ENCODE data around the gene ASCL4. TPM values are rescaled to one million over a fixed set of nuclear protein-coding genes. Genes with fewer than 3 reads are reported as not detected.
"Not testable (repeated sequence)": the region's sequence is repeated elsewhere in the genome, so short reads cannot be mapped to it uniquely, and the experiment has no call there.

Gene ASCL4
- total and polyA plus RNA-seq, 2 of the 13 experiments (the other 11 are each of a cell fraction or from before 2014, with no cell fraction given) = not detected

DNA sequence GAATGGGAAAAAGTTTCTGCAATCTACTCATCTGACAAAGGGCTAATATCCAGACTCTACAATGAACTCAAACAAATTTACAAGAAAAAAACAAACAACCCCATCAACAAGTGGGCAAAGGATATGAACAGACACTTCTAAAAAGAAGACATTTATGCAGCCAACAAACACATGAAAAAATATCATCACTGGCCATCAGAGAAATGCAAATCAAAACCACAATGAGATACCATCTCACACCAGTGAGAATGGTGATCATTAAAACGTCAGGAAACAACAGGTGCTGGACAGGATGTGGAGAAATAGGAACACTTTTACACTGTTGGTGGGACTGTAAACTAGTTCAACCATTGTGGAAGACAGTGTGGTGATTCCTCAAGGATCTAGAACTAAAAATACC is 47.2 kb upstream of the ASCL4 start:
- H3K79me2 ChIP-seq (ENCODE audit: insufficient read depth, low read length); H3K4me3 ChIP-seq (replicated peaks in 1 of 3; ENCODE audit: insufficient read depth in 1 of 3, low read depth in 2 of 3, low read length in 3 of 3); DNase-seq (ENCODE audit: low spot score); H3K27ac ChIP-seq (ENCODE audit: extremely low read length, insufficient read depth, low read length); H3K27me3 ChIP-seq (ENCODE audit: control insufficient read depth in 1 of 2, insufficient read depth in 2 of 2, low read length in 2 of 2); H3K36me3 ChIP-seq (replicated peaks in 1 of 2; ENCODE audit: control insufficient read depth in 1 of 2, insufficient read depth in 2 of 2, low read length in 2 of 2); H3K9me3 ChIP-seq (ENCODE audit: low read length); ATAC-seq; BruUV-seq (replicated peaks); H3K4me1 ChIP-seq (ENCODE audit: insufficient read depth, low read length); CTCF ChIA-PET (ENCODE audit: low intra/inter-chr PET ratio, low total read pairs); H3K9ac ChIP-seq (ENCODE audit: insufficient read depth, low read depth, low read length); FAIRE-seq; H3K4me2 ChIP-seq (ENCODE audit: low read depth, low read length); H2AFZ ChIP-seq (ENCODE audit: low read length); intact Hi-C loops (cut with micrococcal nuclease; ENCODE audit: unreplicated experiment); H4K20me1 ChIP-seq (ENCODE audit: insufficient read depth, low read length); in situ Hi-C loops (cut with HindIII; ENCODE audit: extremely low pct_ligation_motif_present, low pct_unique_long_range_greater_than_20kb); POLR2A ChIA-PET: not testable (repeated sequence)
- 18% methylated on average over 1 of the region's 1 CpG for WGBS (ENCODE audit: low lambda C conversion rate)

DNA sequence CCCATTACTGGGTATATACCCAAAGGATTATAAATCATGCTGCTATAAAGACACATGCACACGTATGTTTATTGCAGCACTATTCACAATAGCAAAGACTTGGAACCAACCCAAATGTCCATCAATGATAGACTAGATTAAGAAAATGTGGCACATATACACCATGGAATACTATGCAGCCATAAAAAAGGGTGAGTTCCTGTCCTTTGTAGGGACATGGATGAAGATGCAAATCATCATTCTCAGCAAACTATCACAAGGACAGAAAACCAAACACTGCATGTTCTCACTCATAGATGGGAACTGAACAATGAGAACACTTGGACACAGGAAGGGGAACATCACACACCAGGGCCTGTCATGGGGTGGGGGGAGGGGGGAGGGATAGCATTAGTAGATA is 46.8 kb upstream of the ASCL4 start:
- FAIRE-seq; POLR2A ChIA-PET; H3K4me3 ChIP-seq (replicated peaks in 1 of 3; ENCODE audit: insufficient read depth in 1 of 3, low read depth in 2 of 3, low read length in 3 of 3); H3K27me3 ChIP-seq (ENCODE audit: control insufficient read depth in 1 of 2, insufficient read depth in 2 of 2, low read length in 2 of 2); H3K27ac ChIP-seq (ENCODE audit: extremely low read length, insufficient read depth, low read length); H2AFZ ChIP-seq (ENCODE audit: low read length); DNase-seq (ENCODE audit: low spot score); H3K9me3 ChIP-seq (ENCODE audit: low read length); H3K4me1 ChIP-seq (ENCODE audit: insufficient read depth, low read length); CTCF ChIA-PET (ENCODE audit: low intra/inter-chr PET ratio, low total read pairs); H3K79me2 ChIP-seq (ENCODE audit: insufficient read depth, low read length); H3K9ac ChIP-seq (ENCODE audit: insufficient read depth, low read depth, low read length); H3K4me2 ChIP-seq (ENCODE audit: low read depth, low read length); H4K20me1 ChIP-seq (ENCODE audit: insufficient read depth, low read length); intact Hi-C loops (cut with micrococcal nuclease; ENCODE audit: unreplicated experiment); in situ Hi-C loops (cut with HindIII; ENCODE audit: extremely low pct_ligation_motif_present, low pct_unique_long_range_greater_than_20kb); BruUV-seq (replicated peaks); H3K36me3 ChIP-seq (replicated peaks in 1 of 2; ENCODE audit: control insufficient read depth in 1 of 2, insufficient read depth in 2 of 2, low read length in 2 of 2); ATAC-seq: not testable (repeated sequence)
- no CpG with 5 or more reads among the region's 1 CpG for WGBS (ENCODE audit: low lambda C conversion rate)

DNA sequence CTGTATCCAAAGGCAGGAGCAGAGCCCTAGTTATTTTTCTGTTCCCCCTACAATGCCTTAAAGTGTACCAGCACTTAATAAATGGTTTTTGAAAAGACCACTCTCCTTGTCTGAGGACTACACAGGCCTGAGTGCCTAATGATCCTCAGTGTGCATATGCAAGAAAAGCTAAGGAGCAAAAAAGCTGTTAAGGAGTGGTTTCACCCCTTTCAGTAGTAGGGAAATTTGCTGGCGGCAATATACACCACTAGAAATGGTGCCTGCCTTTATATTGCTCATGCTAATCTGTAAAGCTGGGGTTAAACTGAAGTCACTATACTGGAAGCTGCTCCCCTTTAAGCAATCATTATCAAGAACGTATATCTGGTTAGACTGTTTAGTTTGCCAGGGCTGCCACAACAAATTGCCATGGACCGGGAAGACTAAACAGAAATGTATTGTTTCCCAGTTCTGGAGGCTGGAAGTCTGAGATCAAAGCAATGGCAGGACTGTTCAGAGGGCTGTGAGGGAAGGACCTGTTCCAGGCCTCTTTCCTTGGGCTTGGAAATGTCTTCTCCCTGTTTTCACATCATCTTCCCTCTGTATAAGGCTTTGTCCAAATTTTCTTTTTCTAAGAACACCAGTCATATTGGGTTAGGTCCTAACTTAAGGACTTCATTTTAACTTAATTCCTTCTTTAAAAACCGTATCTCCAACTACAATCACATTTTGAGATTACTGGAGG is 43.7 kb upstream of the ASCL4 start:
- Histone ChIP-seq H3K4me3 (replicated peaks in 1 of 3; ENCODE audit: insufficient read depth in 1 of 3, low read depth in 2 of 3, low read length in 3 of 3) (no peak overlapping the region), H3K9ac (ENCODE audit: insufficient read depth, low read depth, low read length) (no peak overlapping the region), H3K27ac (ENCODE audit: extremely low read length, insufficient read depth, low read length) (no peak overlapping the region), H2AFZ (ENCODE audit: low read length) (no peak overlapping the region), H4K20me1 (ENCODE audit: insufficient read depth, low read length) (no peaks in the 10 kb centered on the region; the same call in 1 of the 2 replicates), H3K27me3 (ENCODE audit: control insufficient read depth in 1 of 2, insufficient read depth in 2 of 2, low read length in 2 of 2) (no peaks in the 10 kb centered on the region), H3K4me1 (ENCODE audit: insufficient read depth, low read length) (no peaks in the 10 kb centered on the region), H3K9me3 (ENCODE audit: low read length) (no peaks in the 10 kb centered on the region), H3K4me2 (ENCODE audit: low read depth, low read length) (no peak overlapping the region), H3K36me3 (replicated peaks in 1 of 2; ENCODE audit: control insufficient read depth in 1 of 2, insufficient read depth in 2 of 2, low read length in 2 of 2) (peaks cover 4 to 20% of the 10 kb centered on the region in 2 experiments; a peak in 4 of 5 replicates), H3K79me2 (ENCODE audit: insufficient read depth, low read length) (no peaks in the 10 kb centered on the region)
- intact Hi-C loops (cut with micrococcal nuclease; ENCODE audit: unreplicated experiment) (no loop called here), in situ Hi-C loops (cut with HindIII; ENCODE audit: extremely low pct_ligation_motif_present, low pct_unique_long_range_greater_than_20kb) (no loop called here)
- no TSS peak for BruUV-seq (replicated peaks)
- no peak for FAIRE-seq
- 73% methylated on average over 4 of the region's 4 CpGs for WGBS (ENCODE audit: low lambda C conversion rate)
- DNase-seq (ENCODE audit: low spot score) = no peak
- ChIA-PET POLR2A (no interaction called here), CTCF (ENCODE audit: low intra/inter-chr PET ratio, low total read pairs) (no interaction called here)
- ATAC-seq = no peak
- no peak for TF ChIP-seq KDM5A (IDR thresholded peaks at IDR 0.05; ENCODE audit: borderline replicate concordance, low read length)
- TF ChIP-seq, protein P1, sequence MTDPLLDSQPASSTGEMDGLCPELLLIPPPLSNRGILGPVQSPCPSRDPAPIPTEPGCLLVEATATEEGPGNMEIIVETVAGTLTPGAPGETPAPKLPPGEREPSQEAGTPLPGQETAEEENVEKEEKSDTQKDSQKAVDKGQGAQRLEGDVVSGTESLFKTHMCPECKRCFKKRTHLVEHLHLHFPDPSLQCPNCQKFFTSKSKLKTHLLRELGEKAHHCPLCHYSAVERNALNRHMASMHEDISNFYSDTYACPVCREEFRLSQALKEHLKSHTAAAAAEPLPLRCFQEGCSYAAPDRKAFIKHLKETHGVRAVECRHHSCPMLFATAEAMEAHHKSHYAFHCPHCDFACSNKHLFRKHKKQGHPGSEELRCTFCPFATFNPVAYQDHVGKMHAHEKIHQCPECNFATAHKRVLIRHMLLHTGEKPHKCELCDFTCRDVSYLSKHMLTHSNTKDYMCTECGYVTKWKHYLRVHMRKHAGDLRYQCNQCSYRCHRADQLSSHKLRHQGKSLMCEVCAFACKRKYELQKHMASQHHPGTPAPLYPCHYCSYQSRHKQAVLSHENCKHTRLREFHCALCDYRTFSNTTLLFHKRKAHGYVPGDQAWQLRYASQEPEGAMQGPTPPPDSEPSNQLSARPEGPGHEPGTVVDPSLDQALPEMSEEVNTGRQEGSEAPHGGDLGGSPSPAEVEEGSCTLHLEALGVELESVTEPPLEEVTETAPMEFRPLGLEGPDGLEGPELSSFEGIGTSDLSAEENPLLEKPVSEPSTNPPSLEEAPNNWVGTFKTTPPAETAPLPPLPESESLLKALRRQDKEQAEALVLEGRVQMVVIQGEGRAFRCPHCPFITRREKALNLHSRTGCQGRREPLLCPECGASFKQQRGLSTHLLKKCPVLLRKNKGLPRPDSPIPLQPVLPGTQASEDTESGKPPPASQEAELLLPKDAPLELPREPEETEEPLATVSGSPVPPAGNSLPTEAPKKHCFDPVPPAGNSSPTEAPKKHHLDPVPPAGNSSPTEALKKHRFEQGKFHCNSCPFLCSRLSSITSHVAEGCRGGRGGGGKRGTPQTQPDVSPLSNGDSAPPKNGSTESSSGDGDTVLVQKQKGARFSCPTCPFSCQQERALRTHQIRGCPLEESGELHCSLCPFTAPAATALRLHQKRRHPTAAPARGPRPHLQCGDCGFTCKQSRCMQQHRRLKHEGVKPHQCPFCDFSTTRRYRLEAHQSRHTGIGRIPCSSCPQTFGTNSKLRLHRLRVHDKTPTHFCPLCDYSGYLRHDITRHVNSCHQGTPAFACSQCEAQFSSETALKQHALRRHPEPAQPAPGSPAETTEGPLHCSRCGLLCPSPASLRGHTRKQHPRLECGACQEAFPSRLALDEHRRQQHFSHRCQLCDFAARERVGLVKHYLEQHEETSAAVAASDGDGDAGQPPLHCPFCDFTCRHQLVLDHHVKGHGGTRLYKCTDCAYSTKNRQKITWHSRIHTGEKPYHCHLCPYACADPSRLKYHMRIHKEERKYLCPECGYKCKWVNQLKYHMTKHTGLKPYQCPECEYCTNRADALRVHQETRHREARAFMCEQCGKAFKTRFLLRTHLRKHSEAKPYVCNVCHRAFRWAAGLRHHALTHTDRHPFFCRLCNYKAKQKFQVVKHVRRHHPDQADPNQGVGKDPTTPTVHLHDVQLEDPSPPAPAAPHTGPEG (CRISPR knock-in tag; IDR thresholded peaks at IDR 0.05) = no peak
- TF ChIP-seq ZNF138 (CRISPR knock-in tag; IDR thresholded peaks at IDR 0.05; ENCODE audit: low read depth) = no peak
- TF ChIP-seq ARID2 (CRISPR knock-in tag; IDR thresholded peaks at IDR 0.05; ENCODE audit: borderline replicate concordance) = no peak
